Brain microvascular endothelial cell (primary cell): Measurements from ENCODE around the gene POU2F3.
"Not testable (repeated sequence)": the region's sequence is repeated elsewhere in the genome, so short reads cannot be mapped to it uniquely, and the experiment has no call there.

Source experiments
- DNase-seq: peaks from one replicate; pipeline ENCODE4 v3.0.0-alpha.2; 2020
- H3K27ac ChIP-seq: fragments of 250-450 bp; sonication (Bioruptor Pico); 2 replicates; pipeline ENCODE4 v1.5.1; 2020; ENCODE audit warnings: mild to moderate bottlenecking, moderate library complexity
- H3K27me3 ChIP-seq: fragments of 250-450 bp; sonication (Bioruptor Pico); replicated peaks from 2 replicates; pipeline ENCODE4 v1.5.1; 2020; ENCODE audit warnings: mild to moderate bottlenecking
- H3K36me3 ChIP-seq: fragments of 250-450 bp; sonication (Bioruptor Pico); replicated peaks from 2 replicates; pipeline ENCODE4 v1.5.1; 2020; ENCODE audit warnings: mild to moderate bottlenecking
- H3K4me3 ChIP-seq: 2 replicates; pipeline ENCODE4 v1.5.1; 2011; ENCODE audit warnings: low read depth, mild to moderate bottlenecking, control low read depth, low read length, moderate library complexity
- CTCF ChIP-seq: IDR thresholded peaks from 2 replicates; pipeline ENCODE4 v1.5.1; 2011; ENCODE audit warnings: low read depth, mild to moderate bottlenecking, moderate library complexity, low read length, control low read depth, inconsistent platforms; ENCODE audit errors: missing control alignments
- in situ Hi-C: cut with HindIII; loops from 2 replicates; pipeline ENCODE4 v1.10.0; 2017; ENCODE audit warnings: low sequenced_read_pairs, low pct_ligation_motif_present

Gene POU2F3

GRCh38 chr11:120268686-120269085 is 28.7 kb downstream of the POU2F3 start:
- H3K4me3 ChIP-seq = no peak overlapping the region
- no peak overlapping the region for H3K27ac ChIP-seq
- DNase-seq = no peak
- no peaks in the 10 kb centered on the region for H3K36me3 ChIP-seq
- in situ Hi-C loops = no loop called here
- no peaks in the 10 kb centered on the region for H3K27me3 ChIP-seq
- TF ChIP-seq CTCF = no peak

DNA sequence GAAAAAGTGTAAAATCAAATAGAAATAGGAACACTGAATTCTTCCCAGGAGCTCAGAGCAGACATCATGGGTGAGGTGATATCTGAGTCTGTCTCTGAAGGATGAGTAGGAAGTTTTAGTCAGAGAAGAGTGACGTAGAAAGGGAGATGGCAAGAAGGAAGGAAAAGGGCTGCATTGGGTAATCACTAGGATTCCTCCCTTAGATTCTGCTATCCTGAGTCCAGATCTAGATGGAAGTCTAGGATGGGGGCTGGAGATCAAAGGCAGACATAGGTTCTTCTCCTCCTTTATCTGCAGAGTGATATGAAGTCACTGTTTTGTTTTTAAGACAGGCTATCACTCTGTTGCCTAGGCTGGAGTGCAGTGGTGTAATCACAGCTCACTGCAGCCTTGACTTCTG is 30.4 kb downstream of the POU2F3 start:
- in situ Hi-C loops = no loop called here
- H3K27me3 ChIP-seq = no peaks in the 10 kb centered on the region
- no peak for DNase-seq
- H3K27ac ChIP-seq = no peak overlapping the region
- TF ChIP-seq CTCF = no peak
- H3K36me3 ChIP-seq = no peaks in the 10 kb centered on the region
- no peak overlapping the region for H3K4me3 ChIP-seq

DNA sequence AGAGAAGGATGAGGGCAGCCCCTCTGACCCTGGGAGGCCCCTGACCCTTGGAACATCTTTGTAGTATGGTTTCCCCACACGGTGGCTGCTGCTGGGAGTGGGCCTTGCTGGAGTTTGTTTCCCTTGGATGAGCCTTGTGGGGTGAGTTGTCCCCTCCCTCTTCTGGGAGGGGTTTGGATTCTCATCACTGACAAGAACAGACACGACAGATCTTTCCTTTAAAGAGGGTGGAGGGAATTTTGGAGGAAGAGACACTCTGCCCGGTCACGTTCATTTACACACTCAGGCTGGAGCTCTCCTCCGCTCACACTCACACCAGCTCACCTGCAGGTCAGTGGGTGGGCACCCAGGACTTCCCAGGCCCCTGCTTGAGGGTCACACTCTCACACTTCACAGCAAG is 31.7 kb downstream of the POU2F3 start:
- no peak overlapping the region for H3K4me3 ChIP-seq
- TF ChIP-seq CTCF = no peak
- in situ Hi-C loops = no loop called here
- no peaks in the 10 kb centered on the region for H3K27me3 ChIP-seq
- no peak for DNase-seq
- H3K27ac ChIP-seq = no peak overlapping the region
- H3K36me3 ChIP-seq = no peaks in the 10 kb centered on the region

GRCh38 chr11:120272303-120272702 is 32.4 kb downstream of the POU2F3 start:
- Histone ChIP-seq H3K27ac (no peak overlapping the region), H3K4me3 (no peak overlapping the region), H3K36me3 (no peaks in the 10 kb centered on the region), H3K27me3 (no peaks in the 10 kb centered on the region)
- in situ Hi-C loops = no loop called here
- no peak for TF ChIP-seq CTCF
- peak; percentile 31 for DNase-seq

DNA sequence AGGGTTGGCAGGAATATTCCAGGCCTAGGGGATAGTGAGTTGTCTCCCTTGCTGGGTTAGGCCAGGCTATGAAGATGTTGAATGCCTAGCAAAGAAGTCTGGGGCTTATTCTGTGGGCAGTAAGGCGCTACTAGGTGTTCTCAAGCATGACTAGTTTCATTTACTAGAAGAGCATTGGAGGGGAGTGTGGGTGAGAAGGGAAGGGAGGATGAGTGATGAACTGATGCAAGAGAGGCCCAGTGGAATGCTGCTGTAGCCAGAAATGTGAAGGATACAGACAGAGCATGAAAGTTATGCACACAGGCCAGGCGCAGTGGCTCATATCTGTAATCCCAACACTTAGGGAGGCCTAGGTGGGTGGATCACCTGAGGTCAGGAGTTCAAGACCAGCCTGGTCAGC is 33.5 kb downstream of the POU2F3 start:
- Histone ChIP-seq H3K36me3 (no peaks in the 10 kb centered on the region), H3K27ac (no peak overlapping the region), H3K4me3 (no peak overlapping the region), H3K27me3 (no peaks in the 10 kb centered on the region)
- in situ Hi-C loops = no loop called here
- no peak for DNase-seq
- TF ChIP-seq CTCF = no peak

- H3K27me3 ChIP-seq, in situ Hi-C loops, H3K27ac ChIP-seq, DNase-seq, H3K36me3 ChIP-seq, H3K4me3 ChIP-seq: not testable (repeated sequence)
Measured at GRCh38 chr11:120273956-120274355, 34.0 kb downstream of the POU2F3 start.
